Stimulated activated naive B cell treated with anti-CD40 and anti-IgM and Interleukin-4, amounts not matched to agents 10 μg/mL and 1 μg/mL and 100 μg/mL, for 72 hours (primary cell): ENCODE data around the gene ZNF283.
"Not testable (repeated sequence)": the region's sequence is repeated elsewhere in the genome, so short reads cannot be mapped to it uniquely, and the experiment has no call there.

Experiments
- ATAC-seq, 2 donors: fragments of 150-1000 bp; cut with Tn5 transposase; replicated peaks; 2 replicates each; pipeline ENCODE4 v1.10.0; 2021; ENCODE audit warnings: moderate library complexity in 1 of 2
- DNase-seq: peaks from one replicate; pipeline ENCODE4 v3.0.0; 2021
- H3K27ac Mint-ChIP-seq: one replicate; pipeline ENCODE4 v1.8.0; 2022; ENCODE audit warnings: mild to moderate bottlenecking, mixed read lengths
- H3K27me3 Mint-ChIP-seq, 2 donors: one replicate each; pipeline ENCODE4 v1.8.0; 2022; ENCODE audit warnings: mixed read lengths in 2 of 2
- H3K36me3 Mint-ChIP-seq, 2 donors: one replicate each; pipeline ENCODE4 v1.8.0; 2022; ENCODE audit warnings: mixed read lengths in 2 of 2, mild to moderate bottlenecking in 1 of 2
- H3K4me1 Mint-ChIP-seq, 2 donors: one replicate each; pipeline ENCODE4 v1.8.0; 2022; ENCODE audit warnings: mixed read lengths in 2 of 2, mild to moderate bottlenecking in 1 of 2
- H3K4me3 Mint-ChIP-seq, 2 donors: one replicate each; pipeline ENCODE4 v1.8.0; 2022; ENCODE audit warnings: mild to moderate bottlenecking in 2 of 2, mixed read lengths in 2 of 2, moderate library complexity in 1 of 2
- H3K9me3 Mint-ChIP-seq, 2 donors: one replicate each; pipeline ENCODE4 v1.8.0; 2022; ENCODE audit warnings: mixed read lengths in 2 of 2, mild to moderate bottlenecking in 1 of 2

ZNF283 gene

GRCh38 chr19:43809762-43810696, 17.1 kb upstream of the ZNF283 start:
- Mint-ChIP-seq H3K4me1 (no peaks in the 10 kb centered on the region), H3K9me3 (no peaks in the 10 kb centered on the region), H3K36me3 (no peaks in the 10 kb centered on the region), H3K4me3 (no peak overlapping the region), H3K27ac (no peak overlapping the region), H3K27me3 (peaks cover 23 to 53% of the 10 kb centered on the region in 2 donors)
- ATAC-seq (peak; percentile 68 to 71), DNase-seq (no peak)

GRCh38 chr19:43811837-43812236, 15.3 kb upstream of the ZNF283 start:
- no peak overlapping the region for H3K4me3 Mint-ChIP-seq
- no peak overlapping the region for H3K27ac Mint-ChIP-seq
- no peaks in the 10 kb centered on the region for H3K4me1 Mint-ChIP-seq
- DNase-seq: no peak
- H3K36me3 Mint-ChIP-seq: no peaks in the 10 kb centered on the region
- ATAC-seq: no peak
- peaks cover 0 to 3% of the 10 kb centered on the region in 2 donors for H3K9me3 Mint-ChIP-seq
- peaks cover 21 to 54% of the 10 kb centered on the region in 2 donors for H3K27me3 Mint-ChIP-seq

- Mint-ChIP-seq H3K36me3 (no peaks in the 10 kb centered on the region), H3K4me1 (no peaks in the 10 kb centered on the region), H3K9me3 (peaks cover 0 to 4% of the 10 kb centered on the region in 2 donors), H3K4me3 (no peak overlapping the region), H3K27me3 (peaks cover 25 to 54% of the 10 kb centered on the region in 2 donors), H3K27ac (no peak overlapping the region)
- DNase-seq (no peak), ATAC-seq (no peak)
Observed at GRCh38 chr19:43812259-43812658, 14.9 kb upstream of the ZNF283 start.

- Mint-ChIP-seq H3K9me3 (peaks cover 0 to 4% of the 10 kb centered on the region in 2 donors), H3K27ac (no peak overlapping the region), H3K4me3 (no peak overlapping the region), H3K27me3 (peaks cover 25 to 50% of the 10 kb centered on the region in 2 donors), H3K4me1 (no peaks in the 10 kb centered on the region), H3K36me3 (no peaks in the 10 kb centered on the region)
- no peak for ATAC-seq
- DNase-seq: no peak
Observed at GRCh38 chr19:43812688-43813087, 14.4 kb upstream of the ZNF283 start.

- no peak for ATAC-seq
- Mint-ChIP-seq H3K4me3 (no peak overlapping the region), H3K27me3 (peaks cover 35 to 60% of the 10 kb centered on the region in 2 donors), H3K4me1 (peaks cover 0 to 2% of the 10 kb centered on the region in 2 donors), H3K9me3 (peaks cover 0 to 4% of the 10 kb centered on the region in 2 donors), H3K36me3 (no peaks in the 10 kb centered on the region), H3K27ac (no peak overlapping the region)
- no peak for DNase-seq
Observed at GRCh38 chr19:43814663-43815352, 12.3 kb upstream of the ZNF283 start.

- not testable (repeated sequence) for H3K27ac Mint-ChIP-seq, H3K9me3 Mint-ChIP-seq, H3K36me3 Mint-ChIP-seq, ATAC-seq, H3K4me3 Mint-ChIP-seq, DNase-seq
- Mint-ChIP-seq H3K27me3 (peaks cover 35 to 52% of the 10 kb centered on the region in 2 donors), H3K4me1 (peaks cover 7 to 12% of the 10 kb centered on the region in 2 donors)
Observed at GRCh38 chr19:43817454-43817853, 9.7 kb upstream of the ZNF283 start.

- Mint-ChIP-seq H3K36me3 (peaks cover 0 to 5% of the 10 kb centered on the region in 2 donors), H3K27ac (no peak overlapping the region), H3K27me3 (peaks cover 33 to 45% of the 10 kb centered on the region in 2 donors), H3K4me1 (peaks cover 7 to 12% of the 10 kb centered on the region in 2 donors), H3K9me3 (peaks cover 0 to 7% of the 10 kb centered on the region in 2 donors), H3K4me3 (no peak overlapping the region)
- DNase-seq: no peak
- no peak for ATAC-seq
Observed at GRCh38 chr19:43818500-43818899, 8.6 kb upstream of the ZNF283 start.

- Mint-ChIP-seq H3K27ac (peak overlapping the region; percentile 63), H3K27me3 (peaks cover 41 to 49% of the 10 kb centered on the region in 2 donors), H3K4me1 (peaks cover 7 to 12% of the 10 kb centered on the region in 2 donors), H3K36me3 (peaks cover 0 to 5% of the 10 kb centered on the region in 2 donors), H3K9me3 (peaks cover 0 to 8% of the 10 kb centered on the region in 2 donors), H3K4me3 (peak overlapping the region; percentile 77 to 83)
- ATAC-seq: peak; percentile 78 to 81
- peak; percentile 30 for DNase-seq
Observed at GRCh38 chr19:43820098-43820883, 6.8 kb upstream of the ZNF283 start.

GRCh38 chr19:43820884-43821215, 6.3 kb upstream of the ZNF283 start:
- ATAC-seq (no peak), DNase-seq (no peak)
- Mint-ChIP-seq H3K9me3 (peaks cover 1 to 9% of the 10 kb centered on the region in 2 donors), H3K27ac (no peak overlapping the region), H3K27me3 (peaks cover 39 to 49% of the 10 kb centered on the region in 2 donors), H3K4me1 (peaks cover 7 to 12% of the 10 kb centered on the region in 2 donors), H3K4me3 (peak overlapping the region; percentile 77 to 83), H3K36me3 (peaks cover 0 to 6% of the 10 kb centered on the region in 2 donors)

GRCh38 chr19:43823856-43824255, 3.3 kb upstream of the ZNF283 start:
- Mint-ChIP-seq H3K27me3 (peaks cover 23 to 37% of the 10 kb centered on the region in 2 donors), H3K36me3 (peaks cover 16 to 23% of the 10 kb centered on the region in 2 donors), H3K9me3 (peaks cover 13 to 16% of the 10 kb centered on the region in 2 donors), H3K4me1 (peaks cover 17 to 29% of the 10 kb centered on the region in 2 donors)
- not testable (repeated sequence) for DNase-seq, H3K4me3 Mint-ChIP-seq, ATAC-seq, H3K27ac Mint-ChIP-seq

GRCh38 chr19:43824572-43824971, 2.5 kb upstream of the ZNF283 start:
- not testable (repeated sequence) for H3K27ac Mint-ChIP-seq, ATAC-seq, H3K4me3 Mint-ChIP-seq, DNase-seq
- Mint-ChIP-seq H3K9me3 (peaks cover 13 to 16% of the 10 kb centered on the region in 2 donors), H3K36me3 (peaks cover 17 to 29% of the 10 kb centered on the region in 2 donors), H3K27me3 (peaks cover 23 to 32% of the 10 kb centered on the region in 2 donors), H3K4me1 (peaks cover 17 to 29% of the 10 kb centered on the region in 2 donors)

- H3K36me3 Mint-ChIP-seq: peaks cover 73 to 83% of the 10 kb centered on the region in 2 donors
- no peak for ATAC-seq
- DNase-seq: no peak
- no peaks in the 10 kb centered on the region for H3K4me1 Mint-ChIP-seq
- peaks cover 28 to 33% of the 10 kb centered on the region in 2 donors for H3K9me3 Mint-ChIP-seq
- H3K27me3 Mint-ChIP-seq: no peaks in the 10 kb centered on the region
- no peak overlapping the region for H3K27ac Mint-ChIP-seq
- H3K4me3 Mint-ChIP-seq: no peak overlapping the region
Observed at GRCh38 chr19:43839139-43839538, 12.0 kb downstream of the ZNF283 start.

- Mint-ChIP-seq H3K27ac (no peak overlapping the region), H3K9me3 (peaks cover 28 to 29% of the 10 kb centered on the region in 2 donors), H3K4me3 (no peak overlapping the region), H3K36me3 (peaks cover 66 to 79% of the 10 kb centered on the region in 2 donors), H3K4me1 (no peaks in the 10 kb centered on the region), H3K27me3 (no peaks in the 10 kb centered on the region)
- ATAC-seq: no peak
- DNase-seq: no peak
Observed at GRCh38 chr19:43842007-43842406, 14.9 kb downstream of the ZNF283 start.

- Mint-ChIP-seq H3K4me3 (no peak overlapping the region), H3K27ac (no peak overlapping the region), H3K4me1 (no peaks in the 10 kb centered on the region), H3K36me3 (peaks cover 37 to 59% of the 10 kb centered on the region in 2 donors), H3K9me3 (peaks cover 15 to 19% of the 10 kb centered on the region in 2 donors), H3K27me3 (no peaks in the 10 kb centered on the region)
- no peak for DNase-seq
- ATAC-seq: no peak
Observed at GRCh38 chr19:43847246-43847645, 20.1 kb downstream of the ZNF283 start.
